Vagina (tissue), 2 donors: Measurements from ENCODE around the gene TRIM65.

Experiments used
- CTCF ChIP-seq, 3 experiments: fragments of 450-650 bp in 2 of 3; fragments of 200-600 bp in 1 of 3; sonication (generic) in 1 of 3; IDR thresholded peaks; one replicate each; pipeline ENCODE4 v1.5.1; 2017 to 2019; ENCODE audit warnings: antibody characterized with exemption in 3 of 3, mild to moderate bottlenecking in 2 of 3, moderate library complexity in 2 of 3
- POLR2A ChIP-seq, 2 donors: fragments of 450-650 bp; IDR thresholded peaks; one replicate each; pipeline ENCODE4 v1.6.1; 2017; ENCODE audit warnings: antibody characterized with exemption in 2 of 2, mild to moderate bottlenecking in 2 of 2, moderate library complexity in 2 of 2
- POLR2AphosphoS5 ChIP-seq, 2 donors: sonication (generic); formaldehyde crosslinking; IDR thresholded peaks; one replicate each; pipeline ENCODE4 v1.9.0; 2017; ENCODE audit warnings: antibody characterized with exemption in 2 of 2, mild to moderate bottlenecking in 2 of 2, low read depth in 1 of 2; ENCODE audit not compliant: insufficient read depth in 1 of 2

- no peak for TF ChIP-seq CTCF (IDR thresholded peaks at IDR 0.05)
- TF ChIP-seq POLR2AphosphoS5 (IDR thresholded peaks at IDR 0.05; ENCODE audit: insufficient read depth in 1 of 2, low read depth in 1 of 2) = no peak
- no peak for TF ChIP-seq POLR2A (IDR thresholded peaks at IDR 0.05)
These were observed 4.2 kb upstream of the TRIM65 start for GRCh38 chr17:75900691-75901533.
